ENCODE measurements around the gene CCR6.

GRCh38 chr6:167094820-167095637 is 27.9 kb upstream of the CCR6 start:
- TF ChIP-seq, protein P1, sequence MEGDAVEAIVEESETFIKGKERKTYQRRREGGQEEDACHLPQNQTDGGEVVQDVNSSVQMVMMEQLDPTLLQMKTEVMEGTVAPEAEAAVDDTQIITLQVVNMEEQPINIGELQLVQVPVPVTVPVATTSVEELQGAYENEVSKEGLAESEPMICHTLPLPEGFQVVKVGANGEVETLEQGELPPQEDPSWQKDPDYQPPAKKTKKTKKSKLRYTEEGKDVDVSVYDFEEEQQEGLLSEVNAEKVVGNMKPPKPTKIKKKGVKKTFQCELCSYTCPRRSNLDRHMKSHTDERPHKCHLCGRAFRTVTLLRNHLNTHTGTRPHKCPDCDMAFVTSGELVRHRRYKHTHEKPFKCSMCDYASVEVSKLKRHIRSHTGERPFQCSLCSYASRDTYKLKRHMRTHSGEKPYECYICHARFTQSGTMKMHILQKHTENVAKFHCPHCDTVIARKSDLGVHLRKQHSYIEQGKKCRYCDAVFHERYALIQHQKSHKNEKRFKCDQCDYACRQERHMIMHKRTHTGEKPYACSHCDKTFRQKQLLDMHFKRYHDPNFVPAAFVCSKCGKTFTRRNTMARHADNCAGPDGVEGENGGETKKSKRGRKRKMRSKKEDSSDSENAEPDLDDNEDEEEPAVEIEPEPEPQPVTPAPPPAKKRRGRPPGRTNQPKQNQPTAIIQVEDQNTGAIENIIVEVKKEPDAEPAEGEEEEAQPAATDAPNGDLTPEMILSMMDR (IDR thresholded peaks at IDR 0.05) = no peak
- TF ChIP-seq EP300 (IDR thresholded peaks at IDR 0.05) = no peak
- no peak for TF ChIP-seq POLR2A (IDR thresholded peaks at IDR 0.05)
- no peak for TF ChIP-seq POLR2AphosphoS5 (IDR thresholded peaks at IDR 0.05)
